ENCODE measurements around the gene FAM114A1.
"Not testable (repeated sequence)": the region's sequence is repeated elsewhere in the genome, so short reads cannot be mapped to it uniquely, and the experiment has no call there.

Gene FAM114A1

GRCh38 chr4:38941906-38942305, 74.3 kb downstream of the FAM114A1 start:
- DNase-seq: not testable (repeated sequence)

DNA sequence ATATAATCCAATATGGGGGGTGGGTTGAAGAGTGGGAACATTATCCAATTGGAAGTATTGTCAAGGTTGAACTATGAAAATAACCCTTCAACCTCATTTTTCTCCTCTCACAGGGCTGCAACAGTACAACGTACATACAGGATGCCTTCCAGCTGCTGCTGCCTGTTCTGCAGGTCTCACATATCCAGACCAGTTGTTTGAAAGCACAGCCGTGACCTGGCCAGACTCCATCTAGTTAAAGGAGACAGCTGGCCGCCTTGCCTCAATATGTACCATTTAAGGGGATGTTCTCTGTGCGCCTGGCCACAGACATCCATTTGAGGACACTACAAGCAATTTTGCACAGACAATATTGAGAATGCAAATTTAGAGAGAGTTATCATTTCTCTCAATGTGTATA, 75.7 kb downstream of the FAM114A1 start:
- no peak for DNase-seq

GRCh38 chr4:38944440-38944839, 76.8 kb downstream of the FAM114A1 start:
- no peak for DNase-seq

- DNase-seq: no peak
Observed at GRCh38 chr4:38946919-38947318, 79.3 kb downstream of the FAM114A1 start.

GRCh38 chr4:38948551-38948950, 80.9 kb downstream of the FAM114A1 start:
- DNase-seq: no peak

DNA sequence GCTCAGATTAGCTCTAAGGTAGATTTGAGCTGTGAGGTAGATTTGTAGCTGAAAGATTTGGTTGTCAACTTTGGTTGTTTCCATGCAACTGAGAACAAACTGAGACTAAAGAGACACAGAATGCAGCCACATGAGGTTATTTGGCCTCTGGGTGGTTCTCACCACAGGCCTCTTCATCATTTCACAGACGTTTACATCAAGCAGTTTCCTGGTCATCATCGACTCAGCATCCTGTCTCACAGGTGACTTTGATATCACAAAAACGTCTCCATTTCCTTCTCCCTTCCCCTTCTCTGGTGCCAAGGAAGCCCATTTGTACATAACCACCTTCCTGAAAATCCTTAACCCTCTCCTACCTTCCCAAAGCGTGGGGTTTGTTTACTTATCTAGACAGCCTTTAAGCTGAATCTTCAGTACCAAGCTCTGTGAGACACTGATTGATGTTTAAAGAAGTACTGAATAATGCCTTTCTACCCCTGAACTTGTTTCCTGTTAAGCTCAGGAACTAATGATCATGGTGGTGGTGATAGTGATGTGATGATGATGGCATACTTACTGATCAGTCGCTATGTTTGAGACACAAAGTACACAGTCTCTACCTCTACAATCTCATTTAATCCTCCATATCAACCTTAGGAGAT, 81.9 kb downstream of the FAM114A1 start:
- peak; percentile 38 for DNase-seq

DNA sequence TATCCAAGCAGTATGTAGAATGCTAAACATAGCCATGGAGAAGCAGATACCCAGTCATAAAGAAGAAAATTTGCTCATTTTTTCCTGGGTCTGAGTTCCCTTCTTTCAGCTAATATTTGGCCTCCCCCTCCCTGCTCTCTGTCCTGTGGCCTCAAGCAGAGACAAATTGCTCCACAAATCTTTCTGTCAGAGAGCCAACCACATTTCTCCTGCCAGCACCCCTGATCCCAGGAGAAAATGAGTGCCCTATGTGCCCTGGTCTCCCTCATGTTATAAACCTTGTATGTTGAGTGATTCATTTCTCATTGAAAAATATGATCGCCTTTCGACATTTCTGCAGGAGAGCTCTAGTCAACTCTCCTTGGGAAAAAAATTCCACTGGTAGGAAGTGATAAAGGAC, 82.6 kb downstream of the FAM114A1 start:
- DNase-seq: no peak

- no peak for DNase-seq
Observed at GRCh38 chr4:38950734-38951133, 83.1 kb downstream of the FAM114A1 start.

DNA sequence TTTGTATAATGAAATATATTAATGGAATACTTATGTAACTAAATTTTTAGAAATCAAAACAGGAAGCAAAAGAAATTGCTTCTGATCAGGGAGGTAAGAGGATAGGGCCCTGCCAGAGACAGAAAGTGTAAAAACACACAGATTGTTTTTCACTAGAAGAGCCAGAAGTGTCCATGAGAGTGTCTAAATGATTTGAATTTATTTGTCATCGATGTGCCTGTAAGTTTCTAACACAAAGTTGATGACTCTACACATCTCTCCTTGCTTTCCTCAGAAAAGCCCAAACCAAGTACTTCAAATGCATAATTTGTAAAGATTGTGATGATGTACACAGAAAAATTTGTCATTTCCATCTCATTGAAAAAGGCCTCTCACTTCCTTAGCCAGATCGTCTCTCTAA, 84.0 kb downstream of the FAM114A1 start:
- DNase-seq: no peak

DNA sequence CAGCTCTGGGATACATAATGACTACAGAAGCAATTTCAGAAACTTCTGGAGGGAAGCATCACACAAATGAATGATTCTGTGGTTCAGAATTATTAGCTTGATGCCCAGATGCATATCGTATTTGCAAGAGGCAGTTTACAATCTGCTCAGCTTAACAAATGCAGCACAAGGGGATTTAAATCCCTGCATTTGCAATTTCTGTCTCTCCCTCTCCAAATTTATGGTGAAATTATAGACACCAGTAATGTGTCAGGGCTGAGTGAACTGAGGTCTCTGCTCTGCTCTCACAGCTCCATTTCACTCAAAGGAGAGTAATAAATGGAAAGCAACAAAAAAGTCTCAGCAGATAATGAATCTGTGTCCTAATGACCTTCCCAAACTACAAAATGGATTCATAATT, 84.4 kb downstream of the FAM114A1 start:
- no peak for DNase-seq

DNA sequence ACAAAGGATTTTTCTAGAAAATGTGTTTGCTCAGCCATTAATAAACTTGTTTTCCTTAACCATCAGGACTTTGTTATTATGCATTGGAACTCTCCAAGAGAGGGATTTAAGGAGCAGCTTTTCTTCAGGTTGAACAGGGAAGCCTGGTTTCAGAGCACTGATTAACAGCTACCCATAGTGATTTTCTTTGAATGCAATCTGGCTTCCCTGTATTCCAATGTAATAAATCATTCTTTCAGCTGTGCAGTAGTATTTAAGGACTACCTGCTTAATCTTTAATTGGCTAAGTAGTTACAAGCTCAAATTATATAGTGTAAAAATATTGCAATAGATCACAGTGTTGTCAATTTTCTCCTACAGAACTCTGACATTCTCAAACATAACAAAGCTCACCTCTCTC, 87.1 kb downstream of the FAM114A1 start:
- DNase-seq: no peak

DNA sequence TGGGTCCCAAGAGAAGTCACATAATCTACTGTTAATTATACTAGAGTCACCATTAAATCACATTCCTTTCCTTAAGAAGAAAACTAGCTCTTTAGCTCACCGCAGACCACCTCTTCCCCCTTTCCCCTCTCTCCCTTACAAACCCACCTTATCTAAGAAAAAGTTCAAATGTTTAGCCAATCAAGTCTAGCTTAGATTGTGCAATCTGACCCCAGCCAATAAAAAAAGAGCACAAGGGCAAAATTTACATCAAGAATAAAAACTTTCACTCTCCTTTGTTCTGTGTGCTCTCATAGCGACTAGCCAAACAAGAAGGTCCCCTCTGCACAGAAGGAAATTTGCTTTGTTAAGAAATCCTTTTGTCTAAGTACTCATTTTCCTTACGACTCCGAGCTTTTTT, 88.4 kb downstream of the FAM114A1 start:
- no peak for DNase-seq

DNA sequence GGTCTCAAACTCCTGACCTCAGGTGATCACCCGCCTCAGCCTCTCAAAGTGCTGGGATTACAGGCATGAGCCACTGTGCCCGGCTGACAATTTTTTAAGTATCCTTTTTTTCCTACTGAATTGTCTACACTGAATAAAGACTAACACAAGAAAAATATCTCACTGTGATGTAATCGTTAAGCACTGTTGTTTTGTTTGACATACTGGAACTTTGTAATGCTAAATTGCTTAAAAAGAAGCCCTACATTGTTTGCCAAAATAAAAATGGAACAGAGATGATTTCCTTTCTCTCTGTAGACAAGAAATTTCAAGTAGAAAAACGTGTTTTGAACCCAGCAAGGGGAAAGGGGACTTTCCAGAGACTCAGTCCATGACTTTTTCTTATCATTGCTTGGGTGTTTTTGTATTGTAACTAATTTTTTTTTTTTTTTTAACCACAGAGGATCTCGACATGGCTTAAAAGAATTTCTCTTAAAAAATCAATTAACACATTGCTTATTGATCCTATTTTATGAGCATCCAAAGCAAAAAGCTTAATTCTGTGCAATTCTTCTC, 89.7 kb downstream of the FAM114A1 start:
- DNase-seq: no peak

DNA sequence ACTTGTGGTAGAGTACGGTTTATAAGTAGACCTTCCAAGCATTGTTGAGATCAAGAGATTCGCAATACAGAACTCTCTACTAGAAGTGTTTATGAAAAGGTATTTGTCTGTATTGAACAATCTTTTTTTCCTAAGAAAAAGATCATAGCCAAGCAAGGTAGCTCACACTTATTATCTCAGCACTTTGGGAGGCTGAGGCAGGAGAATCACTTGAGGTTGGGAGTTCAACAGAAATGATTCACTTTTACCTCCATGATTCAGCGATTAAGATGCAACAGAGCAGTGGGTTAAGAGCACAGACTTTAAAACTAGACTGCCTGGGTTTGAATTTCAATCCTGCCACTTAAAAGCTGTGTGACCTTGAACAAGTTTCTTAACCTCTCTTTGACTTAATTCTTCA, 90.3 kb downstream of the FAM114A1 start:
- DNase-seq: no peak

GRCh38 chr4:38958453-38959190, 91.0 kb downstream of the FAM114A1 start:
- no peak for DNase-seq

- not testable (repeated sequence) for DNase-seq
Observed at GRCh38 chr4:38959248-38959647, 91.6 kb downstream of the FAM114A1 start.

DNA sequence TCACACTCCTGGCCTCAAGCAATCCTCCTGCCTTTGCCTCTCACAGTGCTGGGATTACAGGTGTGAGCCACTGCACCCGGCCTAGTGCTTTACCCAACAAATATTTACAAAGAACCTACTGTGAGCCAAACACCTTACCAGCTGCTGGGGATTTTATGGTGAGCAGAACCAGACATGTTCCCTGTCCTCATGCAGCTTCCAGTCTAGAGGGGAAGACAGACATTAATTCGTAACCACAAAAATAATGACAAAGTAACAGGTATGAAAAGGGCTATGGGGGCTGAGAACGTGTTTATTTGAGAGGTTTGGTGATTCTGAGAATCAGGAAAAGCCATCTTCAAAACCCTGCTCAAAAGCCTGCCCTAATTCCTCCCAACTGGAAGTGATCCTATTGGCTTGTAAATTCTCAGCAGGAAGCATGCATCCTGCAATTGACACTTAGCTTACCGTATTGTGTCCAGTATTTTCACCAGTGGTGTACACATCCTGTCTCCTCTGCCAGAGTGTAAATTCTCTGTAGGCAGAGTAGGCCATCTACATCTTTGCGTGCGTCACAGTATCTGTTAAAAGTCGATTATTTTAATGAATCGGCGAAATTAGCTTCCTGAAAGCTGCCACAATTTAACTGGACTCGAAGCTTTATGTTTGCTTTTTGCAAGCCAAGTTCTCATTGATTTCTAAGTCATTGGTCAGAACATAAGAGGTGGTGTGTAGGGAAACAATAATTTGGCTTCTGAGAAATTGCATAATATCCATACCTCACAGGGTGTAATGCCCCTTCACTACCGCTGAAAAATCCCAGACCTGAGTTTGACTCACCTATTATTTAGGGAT, 97.6 kb downstream of the FAM114A1 start:
- DNase-seq: no peak

GRCh38 chr4:38965866-38966265, 98.3 kb downstream of the FAM114A1 start:
- no peak for DNase-seq

DNA sequence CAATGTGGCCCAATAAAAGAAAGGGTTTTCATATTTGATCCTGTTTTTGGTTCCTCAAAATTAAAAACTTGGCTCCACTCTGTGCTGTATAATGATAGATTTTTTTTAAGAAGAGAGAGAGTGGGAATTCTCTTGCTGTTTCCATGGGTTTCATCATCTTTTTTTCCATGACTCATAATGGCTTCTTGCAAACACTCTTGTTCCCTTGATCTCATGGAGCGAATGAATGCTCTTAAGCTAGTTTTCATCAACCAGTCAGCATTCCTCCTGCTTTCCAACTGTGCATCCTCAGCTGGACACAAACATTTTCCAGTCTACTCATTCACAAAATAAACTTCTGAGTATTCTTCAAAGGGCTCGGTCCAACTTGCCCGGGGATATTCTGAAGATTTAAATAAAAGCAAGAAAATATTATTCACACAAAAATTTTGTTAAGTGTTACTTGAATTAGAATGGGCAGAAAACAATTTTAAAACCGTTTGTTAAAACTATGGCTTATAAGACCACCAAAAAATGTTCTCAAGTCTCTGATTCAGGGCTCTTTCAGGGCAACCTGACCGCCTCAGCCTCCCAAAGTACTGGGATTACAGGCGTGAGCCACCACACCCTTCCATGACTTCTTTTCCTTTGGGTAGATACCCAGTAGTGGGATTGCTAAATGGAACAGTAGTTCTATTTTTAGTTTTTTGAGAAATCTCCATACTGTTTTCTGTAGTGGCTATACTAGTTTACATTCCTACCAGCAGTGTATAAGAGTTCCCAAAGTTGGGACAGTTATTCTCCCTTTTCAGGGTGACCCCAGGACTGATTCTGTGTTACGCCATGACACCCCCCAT, 99.9 kb downstream of the FAM114A1 start:
- no peak for DNase-seq

DNA sequence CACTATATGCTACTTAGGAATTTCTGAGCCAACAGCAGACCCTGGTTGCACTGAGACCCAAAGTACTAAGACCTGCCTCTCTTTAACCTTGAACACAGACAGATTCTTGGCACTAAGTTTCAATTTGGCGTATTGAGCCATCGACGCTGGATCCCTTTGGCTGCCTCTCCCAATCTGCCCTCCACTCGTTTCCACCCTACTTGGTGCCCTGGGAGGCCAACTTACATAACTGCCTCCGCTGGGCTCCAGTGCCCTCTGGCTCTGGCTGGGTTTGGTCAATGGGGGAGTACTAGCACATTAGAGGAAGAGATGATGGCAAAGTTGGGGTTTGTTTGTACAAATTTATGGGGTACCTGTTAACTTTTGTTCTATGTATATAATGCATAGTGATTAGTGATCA, 101.1 kb downstream of the FAM114A1 start:
- DNase-seq: no peak

- no peak for DNase-seq
Observed at GRCh38 chr4:38976308-38976707, 108.7 kb downstream of the FAM114A1 start.

DNA sequence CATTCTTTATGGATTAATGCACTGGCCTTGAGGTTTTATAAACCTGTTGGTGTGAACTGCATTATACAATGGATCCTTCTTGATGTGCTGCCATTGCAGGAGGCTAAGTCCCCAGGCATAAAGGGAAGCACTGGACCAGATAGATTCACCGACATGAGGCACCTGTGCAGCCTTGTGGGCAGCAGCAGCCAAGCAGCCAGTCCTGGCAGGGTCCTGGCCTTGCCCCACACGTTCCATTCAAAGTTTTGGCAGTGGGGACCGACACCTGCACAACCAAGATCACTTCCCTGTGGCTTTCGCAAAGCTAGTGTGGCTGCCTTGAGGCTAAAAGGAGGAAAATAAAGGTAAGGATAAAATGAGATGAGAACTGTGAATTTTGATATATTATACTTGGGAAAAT, 111.5 kb downstream of the FAM114A1 start:
- no peak for DNase-seq
